ENCODE results near the gene OLFML2B. TPM values are rescaled to one million over a fixed set of nuclear protein-coding genes. Genes with fewer than 3 reads are reported as not detected.

The OLFML2B gene
- total RNA-seq, 2 donors from 2014 or later, result 0.75 to 1.00 TPM

DNA sequence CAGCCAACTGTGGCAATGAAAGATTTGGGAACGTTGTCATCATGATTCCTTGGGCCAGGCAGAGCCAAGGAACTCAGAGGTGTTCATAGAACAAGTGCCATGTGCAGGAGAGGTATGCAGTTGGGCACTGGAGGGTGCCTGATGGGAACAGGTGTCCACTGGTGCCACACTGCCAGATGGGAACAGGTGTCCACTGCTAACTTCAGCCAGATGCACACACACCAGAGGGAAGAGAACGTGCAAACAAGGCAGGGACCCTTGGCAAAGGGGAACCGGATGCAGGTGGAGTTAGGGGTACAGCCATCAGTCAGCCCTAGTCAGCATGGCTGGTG lies 13.5 kb downstream of the OLFML2B start:
- H3K27ac Mint-ChIP-seq, result no peak overlapping the region
- H3K9ac ChIP-seq (ENCODE audit: extremely low read depth, low read length, poor library complexity, severe bottlenecking), result no peak overlapping the region
- DNase-seq, result no peak
- peaks cover 3% of the 10 kb centered on the region for H3K27me3 Mint-ChIP-seq (ENCODE audit: insufficient read depth)
- no peak overlapping the region for H3K4me3 ChIP-seq (ENCODE audit: low read length)
- WGBS, 2 experiments (ENCODE audit: insufficient coverage in 1 of 2, insufficient read length in 1 of 2), result 81 to 90% methylated on average over 2 to 3 of the region's 3 CpGs
- peaks cover 3% of the 10 kb centered on the region for H3K9me3 Mint-ChIP-seq
- peaks cover 4% of the 10 kb centered on the region for H3K4me1 Mint-ChIP-seq
- H3K27ac ChIP-seq (ENCODE audit: low read depth, low read length), result no peak overlapping the region
- no peaks in the 10 kb centered on the region for H3K4me1 ChIP-seq (ENCODE audit: control insufficient read depth, insufficient read depth, low read length)
- H3K36me3 Mint-ChIP-seq (ENCODE audit: low read depth), result no peaks in the 10 kb centered on the region
- no peaks in the 10 kb centered on the region for H3K27me3 ChIP-seq (ENCODE audit: control insufficient read depth, insufficient read depth, low read length, poor library complexity, severe bottlenecking)
- TF ChIP-seq, protein P1, sequence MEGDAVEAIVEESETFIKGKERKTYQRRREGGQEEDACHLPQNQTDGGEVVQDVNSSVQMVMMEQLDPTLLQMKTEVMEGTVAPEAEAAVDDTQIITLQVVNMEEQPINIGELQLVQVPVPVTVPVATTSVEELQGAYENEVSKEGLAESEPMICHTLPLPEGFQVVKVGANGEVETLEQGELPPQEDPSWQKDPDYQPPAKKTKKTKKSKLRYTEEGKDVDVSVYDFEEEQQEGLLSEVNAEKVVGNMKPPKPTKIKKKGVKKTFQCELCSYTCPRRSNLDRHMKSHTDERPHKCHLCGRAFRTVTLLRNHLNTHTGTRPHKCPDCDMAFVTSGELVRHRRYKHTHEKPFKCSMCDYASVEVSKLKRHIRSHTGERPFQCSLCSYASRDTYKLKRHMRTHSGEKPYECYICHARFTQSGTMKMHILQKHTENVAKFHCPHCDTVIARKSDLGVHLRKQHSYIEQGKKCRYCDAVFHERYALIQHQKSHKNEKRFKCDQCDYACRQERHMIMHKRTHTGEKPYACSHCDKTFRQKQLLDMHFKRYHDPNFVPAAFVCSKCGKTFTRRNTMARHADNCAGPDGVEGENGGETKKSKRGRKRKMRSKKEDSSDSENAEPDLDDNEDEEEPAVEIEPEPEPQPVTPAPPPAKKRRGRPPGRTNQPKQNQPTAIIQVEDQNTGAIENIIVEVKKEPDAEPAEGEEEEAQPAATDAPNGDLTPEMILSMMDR (conservative IDR thresholded peaks at IDR 0.05), result no peak
- no peaks in the 10 kb centered on the region for H3K36me3 ChIP-seq (ENCODE audit: control insufficient read depth, insufficient read depth, low read length)
- peaks cover 5% of the 10 kb centered on the region for H3K9me3 ChIP-seq (ENCODE audit: control insufficient read depth, low read length)
- H3K4me3 Mint-ChIP-seq, result no peak overlapping the region

DNA sequence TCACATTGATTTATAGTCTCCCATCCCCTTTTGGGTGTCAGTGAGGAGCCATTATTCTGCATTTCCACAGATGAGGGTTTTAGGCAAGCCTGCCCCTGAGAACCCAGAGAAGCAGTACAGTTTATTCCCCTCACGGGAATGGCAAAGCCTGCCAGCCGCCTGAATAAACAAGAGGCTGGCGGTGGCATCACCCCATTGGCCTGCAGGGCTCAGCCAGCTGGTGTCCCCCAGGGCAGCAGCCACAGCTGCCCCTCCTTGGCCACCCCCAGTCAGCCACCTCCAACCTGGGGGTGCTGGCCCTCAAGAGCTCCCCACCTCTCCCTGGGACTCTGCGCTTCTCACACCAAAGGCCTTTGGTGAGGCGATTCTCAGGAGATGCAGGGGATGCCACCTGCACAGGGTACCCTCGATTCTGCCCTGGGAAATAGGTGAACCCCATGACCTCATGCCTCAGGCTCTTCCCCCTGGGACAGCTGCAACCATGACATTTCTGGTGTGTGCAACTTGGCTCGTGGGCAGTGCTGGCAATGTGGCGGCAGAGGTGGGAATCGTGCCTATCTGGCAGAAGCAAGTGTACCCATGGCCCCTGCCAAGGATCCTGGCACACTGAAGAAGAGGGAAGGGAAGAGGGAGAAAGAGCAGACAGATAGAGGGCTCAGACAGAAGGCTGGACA lies 14.0 kb downstream of the OLFML2B start:
- no peaks in the 10 kb centered on the region for H3K27me3 ChIP-seq (ENCODE audit: control insufficient read depth, insufficient read depth, low read length, poor library complexity, severe bottlenecking)
- TF ChIP-seq, protein P1 (conservative IDR thresholded peaks at IDR 0.05), result no peak
- no peaks in the 10 kb centered on the region for H3K36me3 ChIP-seq (ENCODE audit: control insufficient read depth, insufficient read depth, low read length)
- WGBS, 2 experiments (ENCODE audit: insufficient coverage in 1 of 2, insufficient read length in 1 of 2), result 73 to 81% methylated on average over 6 to 9 of the region's 9 CpGs
- DNase-seq, result no peak
- H3K9ac ChIP-seq (ENCODE audit: extremely low read depth, low read length, poor library complexity, severe bottlenecking), result no peak overlapping the region
- Mint-ChIP-seq H3K27me3 (ENCODE audit: insufficient read depth) (peaks cover 3% of the 10 kb centered on the region), H3K9me3 (peaks cover 3% of the 10 kb centered on the region), H3K4me3 (no peak overlapping the region), H3K4me1 (peaks cover 4% of the 10 kb centered on the region), H3K36me3 (ENCODE audit: low read depth) (no peaks in the 10 kb centered on the region), H3K27ac (no peak overlapping the region)
- H3K27ac ChIP-seq (ENCODE audit: low read depth, low read length), result no peak overlapping the region
- H3K9me3 ChIP-seq (ENCODE audit: control insufficient read depth, low read length), result peaks cover 5% of the 10 kb centered on the region
- H3K4me3 ChIP-seq (ENCODE audit: low read length), result no peak overlapping the region
- H3K4me1 ChIP-seq (ENCODE audit: control insufficient read depth, insufficient read depth, low read length), result no peaks in the 10 kb centered on the region

GRCh38 chr1:162008799-162009198 lies 14.9 kb downstream of the OLFML2B start:
- Histone ChIP-seq H3K27me3 (ENCODE audit: control insufficient read depth, insufficient read depth, low read length, poor library complexity, severe bottlenecking) (no peaks in the 10 kb centered on the region), H3K4me3 (ENCODE audit: low read length) (no peak overlapping the region), H3K27ac (ENCODE audit: low read depth, low read length) (no peak overlapping the region), H3K9ac (ENCODE audit: extremely low read depth, low read length, poor library complexity, severe bottlenecking) (no peak overlapping the region), H3K9me3 (ENCODE audit: control insufficient read depth, low read length) (peaks cover 5% of the 10 kb centered on the region), H3K36me3 (ENCODE audit: control insufficient read depth, insufficient read depth, low read length) (no peaks in the 10 kb centered on the region), H3K4me1 (ENCODE audit: control insufficient read depth, insufficient read depth, low read length) (no peaks in the 10 kb centered on the region)
- no peaks in the 10 kb centered on the region for H3K36me3 Mint-ChIP-seq (ENCODE audit: low read depth)
- TF ChIP-seq, protein P1 (conservative IDR thresholded peaks at IDR 0.05), result no peak
- H3K4me3 Mint-ChIP-seq, result no peak overlapping the region
- peak; percentile 58 for DNase-seq
- H3K27me3 Mint-ChIP-seq (ENCODE audit: insufficient read depth), result peaks cover 3% of the 10 kb centered on the region
- H3K9me3 Mint-ChIP-seq, result peaks cover 3% of the 10 kb centered on the region
- no peak overlapping the region for H3K27ac Mint-ChIP-seq
- H3K4me1 Mint-ChIP-seq, result peaks cover 4% of the 10 kb centered on the region
- WGBS, 2 experiments (ENCODE audit: insufficient coverage in 1 of 2, insufficient read length in 1 of 2), result 80 to 85% methylated on average over 5 of the region's 5 CpGs
